Stomach smooth muscle (tissue), 2 donors: ENCODE results near the gene POU2AF3.

Source experiments
- H3K27ac ChIP-seq: one replicate; pipeline ENCODE4 v1.7.0; 2013; ENCODE audit warnings: mild to moderate bottlenecking, low read length, inconsistent platforms
- H3K27me3 ChIP-seq, 2 donors: one replicate each; pipeline ENCODE4 v1.7.0; 2013; ENCODE audit warnings: low read length in 2 of 2; ENCODE audit not compliant: insufficient read depth in 2 of 2, control insufficient read depth in 1 of 2
- H3K36me3 ChIP-seq, 2 donors: one replicate each; pipeline ENCODE4 v1.7.0; 2013; ENCODE audit warnings: low read length in 2 of 2; ENCODE audit not compliant: control insufficient read depth in 2 of 2, insufficient read depth in 2 of 2
- H3K4me1 ChIP-seq: one replicate; pipeline ENCODE4 v1.7.0; 2013; ENCODE audit warnings: low read length; ENCODE audit not compliant: control insufficient read depth, insufficient read depth
- H3K4me3 ChIP-seq, 2 donors: one replicate each; pipeline ENCODE4 v1.7.0; 2013; ENCODE audit warnings: low read length in 2 of 2
- H3K9ac ChIP-seq, 2 donors: one replicate each; pipeline ENCODE4 v1.7.0; 2013; ENCODE audit warnings: low read length in 2 of 2, mild to moderate bottlenecking in 1 of 2
- H3K9me3 ChIP-seq, 2 donors: one replicate each; pipeline ENCODE4 v1.7.0; 2013; ENCODE audit warnings: low read length in 2 of 2; ENCODE audit not compliant: control insufficient read depth in 2 of 2
- donor health status: healthy.
- donor health status: Pancreatic carcinoma.

The POU2AF3 gene

GRCh38 chr11:111354601-111354891 is 56.2 kb downstream of the POU2AF3 start:
- Histone ChIP-seq H3K4me1 (no peaks in the 10 kb centered on the region), H3K27me3 (no peaks in the 10 kb centered on the region), H3K4me3 (no peak overlapping the region), H3K9ac (no peak overlapping the region), H3K9me3 (no peaks in the 10 kb centered on the region), H3K36me3 (no peaks in the 10 kb centered on the region), H3K27ac (no peak overlapping the region)

- Histone ChIP-seq H3K9me3 (no peaks in the 10 kb centered on the region), H3K36me3 (no peaks in the 10 kb centered on the region), H3K4me1 (no peaks in the 10 kb centered on the region), H3K9ac (no peak overlapping the region), H3K27ac (no peak overlapping the region), H3K4me3 (no peak overlapping the region), H3K27me3 (no peaks in the 10 kb centered on the region)
These were observed 56.8 kb downstream of the POU2AF3 start for GRCh38 chr11:111355101-111355500.

- H3K27me3 ChIP-seq = no peaks in the 10 kb centered on the region
- no peak overlapping the region for H3K27ac ChIP-seq
- no peaks in the 10 kb centered on the region for H3K36me3 ChIP-seq
- H3K4me3 ChIP-seq = no peak overlapping the region
- H3K9me3 ChIP-seq = no peaks in the 10 kb centered on the region
- H3K9ac ChIP-seq = no peak overlapping the region
- H3K4me1 ChIP-seq = no peaks in the 10 kb centered on the region
These were observed 57.8 kb downstream of the POU2AF3 start for GRCh38 chr11:111355956-111356659.

GRCh38 chr11:111356660-111357048 is 58.3 kb downstream of the POU2AF3 start:
- Histone ChIP-seq H3K4me1 (no peaks in the 10 kb centered on the region), H3K4me3 (no peak overlapping the region), H3K27ac (no peak overlapping the region), H3K27me3 (no peaks in the 10 kb centered on the region), H3K9me3 (no peaks in the 10 kb centered on the region), H3K36me3 (no peaks in the 10 kb centered on the region), H3K9ac (no peak overlapping the region)

GRCh38 chr11:111357150-111358037 is 59.0 kb downstream of the POU2AF3 start:
- H3K27me3 ChIP-seq = no peaks in the 10 kb centered on the region
- no peak overlapping the region for H3K9ac ChIP-seq
- H3K4me3 ChIP-seq = no peak overlapping the region
- H3K36me3 ChIP-seq = no peaks in the 10 kb centered on the region
- no peak overlapping the region for H3K27ac ChIP-seq
- no peaks in the 10 kb centered on the region for H3K9me3 ChIP-seq
- no peaks in the 10 kb centered on the region for H3K4me1 ChIP-seq
